ENCODE measurements around the gene RARG. TPM values are rescaled to one million over a fixed set of nuclear protein-coding genes. Genes with fewer than 3 reads are reported as not detected.
"Not testable (repeated sequence)": the region's sequence is repeated elsewhere in the genome, so short reads cannot be mapped to it uniquely, and the experiment has no call there.

RARG gene
- total RNA-seq, 4 donors from 2014 or later, result 4.3 to 23.5 (median 13.2) TPM

GRCh38 chr12:53208435-53208834 lies 23.6 kb downstream of the RARG start:
- DNase-seq (ENCODE audit: low spot score) (no peak), ATAC-seq (ENCODE audit: low FRiP score) (no peak)
- no peak for TF ChIP-seq CTCF (IDR thresholded peaks at IDR 0.05)

GRCh38 chr12:53207042-53207441 lies 25.0 kb downstream of the RARG start, which contains the start of gene ITGB7:
ITGB7 (minus strand) TSS chr12:53207251; CDS start chr12:53200443, 6,808 bp downstream.
- no peak for DNase-seq (ENCODE audit: low spot score)
- TF ChIP-seq CTCF (IDR thresholded peaks at IDR 0.05), result no peak
- ATAC-seq (ENCODE audit: low FRiP score), result no peak

- no peak for TF ChIP-seq CTCF (IDR thresholded peaks at IDR 0.05)
- ATAC-seq (ENCODE audit: low FRiP score), result no peak
- no peak for DNase-seq (ENCODE audit: low spot score)
These were observed 26.1 kb downstream of the RARG start for GRCh38 chr12:53205747-53206419.

GRCh38 chr12:53204351-53204750 lies 27.7 kb downstream of the RARG start:
- no peak for DNase-seq (ENCODE audit: low spot score)
- no peak for TF ChIP-seq CTCF (IDR thresholded peaks at IDR 0.05)
- no peak for ATAC-seq (ENCODE audit: low FRiP score)

- DNase-seq (ENCODE audit: low spot score); ATAC-seq (ENCODE audit: low FRiP score): not testable (repeated sequence)
These were observed 29.7 kb downstream of the RARG start for GRCh38 chr12:53202316-53202715.

GRCh38 chr12:53201639-53202038 lies 30.4 kb downstream of the RARG start:
- no peak for ATAC-seq (ENCODE audit: low FRiP score)
- no peak for DNase-seq (ENCODE audit: low spot score)
- no peak for TF ChIP-seq CTCF (IDR thresholded peaks at IDR 0.05)

GRCh38 chr12:53201177-53201541 lies 30.9 kb downstream of the RARG start:
- ATAC-seq (ENCODE audit: low FRiP score) (no peak), DNase-seq (ENCODE audit: low spot score) (no peak)
- TF ChIP-seq CTCF (IDR thresholded peaks at IDR 0.05), result no peak
